ENCODE data around the gene VSIG10L.

Gene VSIG10L

GRCh38 chr19:51311351-51312257 is 30.3 kb downstream of the VSIG10L start, which contains the start of gene IGLON5:
Gene IGLON5, plus strand, starts transcription at chr19:51311644. Its CDS starts 204 bp downstream, at chr19:51311848.
- no peak for DNase-seq

GRCh38 chr19:51305479-51305878 is 36.5 kb downstream of the VSIG10L start:
- DNase-seq: no peak

GRCh38 chr19:51301266-51301665 is 40.7 kb downstream of the VSIG10L start:
- DNase-seq: no peak

GRCh38 chr19:51297406-51297805 is 44.5 kb downstream of the VSIG10L start:
- no peak for DNase-seq

- DNase-seq: no peak
Observed at GRCh38 chr19:51296336-51297093, 45.4 kb downstream of the VSIG10L start.

GRCh38 chr19:51295382-51296126 is 46.4 kb downstream of the VSIG10L start:
- DNase-seq: no peak

GRCh38 chr19:51294977-51295375 is 47.0 kb downstream of the VSIG10L start:
- DNase-seq: no peak

- DNase-seq: no peak
Observed at GRCh38 chr19:51294211-51294976, 47.5 kb downstream of the VSIG10L start.

- DNase-seq: no peak
Observed at GRCh38 chr19:51293571-51294210, 48.2 kb downstream of the VSIG10L start.

- DNase-seq: no peak
Observed at GRCh38 chr19:51292971-51293370, 49.0 kb downstream of the VSIG10L start.

- DNase-seq: no peak
Observed at GRCh38 chr19:51289635-51290034, 52.3 kb downstream of the VSIG10L start.

- DNase-seq: no peak
Observed at GRCh38 chr19:51285682-51286081, 56.3 kb downstream of the VSIG10L start.

- no peak for DNase-seq
Observed at GRCh38 chr19:51282335-51282734, 59.6 kb downstream of the VSIG10L start.
